SU-DHL-6 (cell line): Measurements from ENCODE around the gene PRDM16.

Experiments
- H2AFZ ChIP-seq: fragments of 200-600 bp; sonication (generic); 2 replicates; pipeline ENCODE4 v1.6.1; 2014; ENCODE audit warnings: low read depth, mild to moderate bottlenecking, moderate library complexity, mixed read lengths, antibody characterized with exemption, low read length; ENCODE audit not compliant: severe bottlenecking
- H3F3A ChIP-seq: fragments of 200-600 bp; shearing (Covaris generic); 2 replicates; pipeline ENCODE4 v1.6.0; 2016; ENCODE audit warnings: antibody characterized with exemption, mild to moderate bottlenecking; ENCODE audit not compliant: insufficient read depth
- H3K27ac ChIP-seq: fragments of 200-600 bp; sonication (generic); 2 replicates; pipeline ENCODE4 v1.5.1; 2016; ENCODE audit warnings: low read depth, mild to moderate bottlenecking, low read length, moderate library complexity, mixed read lengths
- H3K27me3 ChIP-seq: fragments of 200-600 bp; sonication (generic), shearing (Covaris generic); 2 replicates; pipeline ENCODE4 v1.6.0; 2014; ENCODE audit warnings: mild to moderate bottlenecking, low read length
- H3K36me3 ChIP-seq: fragments of 200-600 bp; sonication (generic); 2 replicates; pipeline ENCODE4 v1.6.1; 2014; ENCODE audit warnings: mild to moderate bottlenecking, low read length, mixed read lengths
- H3K4me2 ChIP-seq: fragments of 300-600, 200-600 bp; shearing (Covaris generic), sonication (generic); 2 replicates; pipeline ENCODE4 v1.6.0; 2014; ENCODE audit warnings: low read length, low read depth, mild to moderate bottlenecking; ENCODE audit not compliant: poor library complexity, severe bottlenecking
- H3K4me3 ChIP-seq: fragments of 200-600 bp; sonication (generic); 2 replicates; pipeline ENCODE4 v1.5.1; 2014; ENCODE audit warnings: antibody characterized with exemption, low read length, mild to moderate bottlenecking, mixed read lengths; ENCODE audit not compliant: insufficient read depth, poor library complexity, severe bottlenecking
- H3K79me2 ChIP-seq: fragments of 200-600 bp; sonication (generic); 2 replicates; pipeline ENCODE4 v1.6.1; 2014; ENCODE audit warnings: mild to moderate bottlenecking, low read length, moderate library complexity; ENCODE audit not compliant: insufficient read depth
- H3K9ac ChIP-seq: fragments of 200-600 bp; sonication (generic); 2 replicates; pipeline ENCODE4 v1.7.0; 2014; ENCODE audit warnings: mild to moderate bottlenecking, low read length
- H3K9me2 ChIP-seq: fragments of 200-600 bp; sonication (generic); replicated peaks from 2 replicates; pipeline ENCODE4 v1.6.1; 2014; ENCODE audit warnings: low read length; ENCODE audit not compliant: insufficient read depth
- H3K9me3 ChIP-seq: fragments of 200-600 bp; sonication (generic); 2 replicates; pipeline ENCODE4 v1.6.1; 2014; ENCODE audit warnings: low read length, mixed read lengths; ENCODE audit not compliant: insufficient read depth
- H4K20me1 ChIP-seq: fragments of 200-600 bp; sonication (generic); 2 replicates; pipeline ENCODE4 v1.6.1; 2014; ENCODE audit warnings: low read depth, mild to moderate bottlenecking, antibody characterized with exemption, low read length, moderate library complexity, mixed read lengths
- CTCF ChIP-seq: fragments of 200-600 bp; sonication (generic); IDR thresholded peaks from one replicate; pipeline ENCODE4 v1.5.1; 2017; ENCODE audit warnings: antibody characterized with exemption, mild to moderate bottlenecking, low read length, moderate library complexity; ENCODE audit not compliant: insufficient read depth, poor library complexity, severe bottlenecking
- EZH2phosphoT487 ChIP-seq: fragments of 200-600 bp; sonication (generic), shearing (Covaris generic); conservative IDR thresholded peaks from 2 replicates; pipeline ENCODE4 v1.6.1; 2018; ENCODE audit warnings: mild to moderate bottlenecking, antibody characterized with exemption, low read length, moderate library complexity, mixed read lengths

PRDM16 gene

DNA sequence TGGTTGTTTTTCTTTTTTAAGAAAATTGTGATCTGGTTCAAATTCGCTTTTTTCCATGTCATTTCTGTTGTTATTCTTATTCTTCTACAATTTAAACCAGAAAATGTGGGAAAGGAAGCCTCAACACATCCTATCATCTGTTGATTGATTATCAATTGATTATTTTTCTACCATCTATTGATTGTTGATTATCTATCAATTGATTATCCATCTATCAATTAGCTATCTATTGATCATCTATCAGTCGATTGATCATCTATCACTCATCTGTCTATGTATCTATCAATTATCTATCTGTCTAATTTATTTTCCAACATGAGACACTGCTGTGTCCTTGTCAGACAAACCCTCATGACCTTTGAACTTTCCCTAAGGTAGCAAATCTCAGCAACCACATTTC is 249.3 kb downstream of the PRDM16 start:
- Histone ChIP-seq H3K36me3 (no peaks in the 10 kb centered on the region), H3K4me3 (no peak overlapping the region), H3K79me2 (no peaks in the 10 kb centered on the region), H3K27me3 (no peaks in the 10 kb centered on the region), H4K20me1 (no peaks in the 10 kb centered on the region), H2AFZ (no peak overlapping the region), H3K9me3 (no peaks in the 10 kb centered on the region), H3K27ac (no peak overlapping the region), H3K9ac (no peak overlapping the region), H3K4me2 (no peak overlapping the region), H3F3A (no peaks in the 10 kb centered on the region), H3K9me2 (no peaks in the 10 kb centered on the region)
- TF ChIP-seq CTCF (no peak), EZH2phosphoT487 (no peak)

DNA sequence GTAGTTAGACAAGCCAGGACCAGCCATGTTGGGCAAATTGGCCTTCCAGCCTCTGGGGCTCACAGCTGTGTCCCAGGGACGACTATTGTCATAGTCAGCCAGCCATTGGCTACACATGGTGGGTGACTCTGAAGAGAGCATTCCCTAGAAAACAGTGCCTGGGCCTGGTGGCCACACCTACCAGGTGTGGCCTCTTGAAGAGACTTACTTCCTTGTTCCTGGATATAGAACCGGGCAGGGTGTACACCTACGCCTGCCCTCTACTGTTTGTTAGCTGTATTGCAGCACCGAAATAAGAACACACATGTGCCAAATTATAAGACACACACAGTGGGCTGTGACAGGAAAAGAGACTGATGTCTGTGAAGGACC is 250.9 kb downstream of the PRDM16 start:
- no peak overlapping the region for H3K9ac ChIP-seq
- H3K36me3 ChIP-seq = no peaks in the 10 kb centered on the region
- H2AFZ ChIP-seq = no peak overlapping the region
- H3K27me3 ChIP-seq = no peaks in the 10 kb centered on the region
- no peaks in the 10 kb centered on the region for H3K9me2 ChIP-seq
- no peak overlapping the region for H3K4me3 ChIP-seq
- no peaks in the 10 kb centered on the region for H3K79me2 ChIP-seq
- no peaks in the 10 kb centered on the region for H3K9me3 ChIP-seq
- H4K20me1 ChIP-seq = no peaks in the 10 kb centered on the region
- no peak for TF ChIP-seq EZH2phosphoT487
- TF ChIP-seq CTCF = peak; percentile 38
- H3K27ac ChIP-seq = no peak overlapping the region
- no peaks in the 10 kb centered on the region for H3F3A ChIP-seq
- no peak overlapping the region for H3K4me2 ChIP-seq

GRCh38 chr1:3320246-3321152 is 251.5 kb downstream of the PRDM16 start:
- Histone ChIP-seq H3K9me2 (no peaks in the 10 kb centered on the region), H3F3A (no peaks in the 10 kb centered on the region), H4K20me1 (no peaks in the 10 kb centered on the region), H3K4me3 (no peak overlapping the region), H3K9ac (no peak overlapping the region), H3K27ac (no peak overlapping the region), H3K4me2 (no peak overlapping the region), H2AFZ (no peak overlapping the region), H3K79me2 (no peaks in the 10 kb centered on the region), H3K36me3 (no peaks in the 10 kb centered on the region), H3K27me3 (no peaks in the 10 kb centered on the region), H3K9me3 (no peaks in the 10 kb centered on the region)
- TF ChIP-seq EZH2phosphoT487 = no peak
- no peak for TF ChIP-seq CTCF
